Renal pelvis (tissue), 4 donors: ENCODE results near the gene ITPK1. TPM values are rescaled to one million over a fixed set of nuclear protein-coding genes. Genes with fewer than 3 reads are reported as not detected.

ENCODE experiments used
- DNase-seq: peaks from one replicate; pipeline ENCODE4 v3.0.0-alpha.2; 2013
- polyA plus RNA-seq, 3 donors: library from polyadenylated mRNA; unstranded; fragments of 120-200 nt; gene quantifications; one replicate each; pipeline ENCODE4 v1.2.1, GENCODE V29; 2013; ENCODE audit not compliant: insufficient read length in 3 of 3

The ITPK1 gene
- polyA plus RNA-seq, 3 donors, result 29.8 to 33.6 (median 33.2) TPM

GRCh38 chr14:92991536-92991935, 124.2 kb downstream of the ITPK1 start:
- DNase-seq, result no peak

DNA sequence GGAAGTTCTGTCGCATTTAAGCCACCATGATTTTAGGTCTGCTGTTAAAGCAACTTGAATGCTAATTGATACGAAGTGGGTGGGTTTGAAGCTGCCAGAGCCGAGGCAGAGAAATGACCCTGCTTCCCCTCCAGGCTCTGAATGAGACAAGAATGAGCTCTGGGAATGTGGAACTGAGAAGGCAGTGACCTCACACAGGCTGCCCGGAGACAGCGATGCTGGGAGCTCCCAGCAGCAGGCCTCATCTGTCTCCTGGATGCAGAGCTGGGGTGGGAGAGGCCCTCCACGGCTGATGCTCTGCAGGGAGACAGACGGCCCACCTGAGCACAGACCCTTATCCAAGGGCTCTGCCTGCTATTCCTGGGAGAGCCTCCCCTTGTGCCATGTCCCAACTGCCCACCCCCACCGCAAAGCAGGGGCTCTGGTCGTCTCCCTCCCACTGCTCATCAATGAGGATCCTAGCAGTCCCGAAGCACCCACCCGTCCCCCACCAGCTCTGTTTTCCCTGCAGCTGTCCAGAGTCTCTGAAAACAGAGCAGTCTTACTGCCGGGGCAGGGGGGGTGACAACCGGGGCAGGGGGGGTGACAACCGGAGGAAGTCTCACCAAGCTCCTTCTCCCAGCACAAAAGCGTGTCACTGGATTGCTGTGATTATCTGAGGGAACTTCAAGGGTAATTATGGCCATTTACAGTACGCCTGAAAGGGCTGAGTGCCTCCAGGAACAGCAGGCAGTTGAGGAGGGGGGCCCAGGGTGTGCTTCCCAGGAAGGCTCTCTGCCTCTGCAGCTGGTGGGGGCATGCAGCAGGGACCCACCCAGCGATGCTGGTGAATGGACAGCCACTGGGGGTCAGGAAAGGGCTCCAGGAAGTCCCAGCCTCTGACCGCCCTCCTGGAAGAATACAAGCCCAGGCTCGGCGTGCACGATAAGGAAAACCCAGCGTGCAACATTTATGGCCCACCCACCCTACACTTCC, 125.0 kb downstream of the ITPK1 start:
- no peak for DNase-seq

DNA sequence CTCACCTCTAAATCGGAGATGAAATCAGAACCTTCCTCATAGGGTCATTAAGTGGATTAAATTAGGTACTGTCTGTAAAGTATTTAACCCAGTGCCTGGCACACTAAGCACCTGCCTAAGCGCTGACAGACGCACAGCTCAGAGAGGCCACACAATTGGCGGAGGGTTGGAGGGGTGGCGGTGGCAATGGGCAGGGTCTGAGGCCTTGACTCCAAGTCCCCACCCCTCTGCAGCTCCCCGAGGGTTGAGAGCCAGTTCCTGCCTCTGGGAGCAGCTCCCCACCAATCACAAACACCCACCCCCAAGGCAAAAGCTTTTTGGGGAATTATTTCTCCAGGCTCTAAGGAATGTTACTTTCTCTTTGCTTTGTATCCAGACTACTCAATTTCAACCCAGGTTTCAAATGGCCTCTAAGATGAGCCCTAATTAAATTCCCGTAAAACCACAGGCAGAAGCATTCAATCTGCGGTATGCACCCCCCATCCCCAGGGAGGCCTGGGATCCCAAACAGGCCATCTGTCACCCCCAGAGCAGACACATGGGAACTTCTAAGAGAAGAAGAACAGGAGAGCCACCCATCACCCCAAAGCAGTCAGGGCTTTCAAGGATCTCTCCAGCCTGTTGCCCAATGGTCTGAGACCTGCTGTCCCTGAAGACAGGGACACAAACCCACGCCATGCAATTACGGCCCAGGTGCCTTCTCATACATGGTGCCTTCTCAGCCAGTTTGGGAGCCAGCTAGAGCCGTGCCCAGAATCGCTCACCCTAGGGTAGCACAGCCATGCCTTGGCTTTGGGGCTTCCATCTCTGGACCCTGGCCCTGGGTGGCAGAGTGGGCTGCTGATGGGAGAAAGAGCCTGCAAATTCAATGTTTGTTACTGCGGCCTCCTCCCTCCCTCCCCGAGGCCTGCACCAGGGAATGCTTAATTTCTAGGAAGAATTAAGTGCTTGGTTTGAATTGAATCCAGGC, 126.7 kb downstream of the ITPK1 start:
- DNase-seq, result no peak

GRCh38 chr14:92987713-92988510, 127.8 kb downstream of the ITPK1 start:
- DNase-seq, result no peak

- DNase-seq, result no peak
These were observed 128.6 kb downstream of the ITPK1 start for GRCh38 chr14:92987148-92987570.

GRCh38 chr14:92986254-92987147, 129.2 kb downstream of the ITPK1 start:
- DNase-seq, result no peak

- no peak for DNase-seq
These were observed 130.2 kb downstream of the ITPK1 start for GRCh38 chr14:92985521-92985920.

DNA sequence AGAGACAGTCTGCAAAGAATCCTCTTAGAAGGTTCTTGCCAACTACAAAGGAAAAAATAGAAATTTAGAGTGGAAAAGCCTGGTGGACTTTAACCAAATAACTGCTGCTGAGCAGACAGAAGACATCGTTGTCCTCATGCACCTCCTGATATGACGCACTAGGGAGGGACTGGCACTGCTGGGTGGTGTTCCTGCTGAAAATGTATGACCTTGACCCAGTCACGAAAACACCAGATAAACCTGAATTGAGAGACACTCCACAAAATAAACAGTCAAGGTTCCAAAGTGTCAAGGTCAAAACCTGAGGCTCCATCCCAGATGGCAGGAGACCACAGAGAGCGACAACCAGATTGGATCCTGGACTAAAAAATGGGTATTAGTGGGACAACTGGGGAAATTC, 130.8 kb downstream of the ITPK1 start:
- DNase-seq, result no peak

DNA sequence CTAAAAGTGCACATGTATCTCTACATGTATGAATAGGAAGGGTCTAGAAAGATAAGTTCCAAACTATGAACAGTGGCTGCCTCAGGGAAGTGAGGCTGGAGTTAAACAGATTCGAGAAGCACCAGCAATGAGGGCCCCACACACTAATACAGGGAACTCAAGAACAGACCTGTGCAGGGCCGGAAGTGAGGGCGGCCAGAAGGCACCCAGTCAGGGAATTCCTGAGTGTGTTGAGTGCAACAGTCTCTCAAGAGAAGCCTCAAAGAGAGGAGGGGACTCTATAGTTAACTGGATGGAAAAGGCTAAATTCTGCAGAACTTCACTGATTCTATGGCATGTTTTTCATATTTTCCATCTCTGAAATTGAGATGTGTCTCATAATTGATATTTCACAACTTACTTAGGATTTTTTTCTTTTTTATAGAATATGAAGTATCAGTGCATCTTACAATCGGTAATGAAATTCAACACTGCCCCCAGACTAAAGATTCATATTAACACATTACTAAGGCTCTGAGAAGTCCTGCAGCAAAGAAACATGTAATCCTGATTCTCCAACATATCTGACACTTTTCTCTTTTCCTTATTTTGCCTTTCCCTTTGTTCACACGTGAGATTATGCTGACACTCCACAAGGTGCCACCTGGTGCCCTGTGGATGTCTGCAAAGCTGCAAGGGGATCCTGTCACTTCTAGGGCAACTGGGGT, 131.5 kb downstream of the ITPK1 start:
- no peak for DNase-seq

GRCh38 chr14:92982956-92983355, 132.8 kb downstream of the ITPK1 start:
- DNase-seq, result no peak

GRCh38 chr14:92981726-92982125, 134.0 kb downstream of the ITPK1 start:
- DNase-seq, result no peak

DNA sequence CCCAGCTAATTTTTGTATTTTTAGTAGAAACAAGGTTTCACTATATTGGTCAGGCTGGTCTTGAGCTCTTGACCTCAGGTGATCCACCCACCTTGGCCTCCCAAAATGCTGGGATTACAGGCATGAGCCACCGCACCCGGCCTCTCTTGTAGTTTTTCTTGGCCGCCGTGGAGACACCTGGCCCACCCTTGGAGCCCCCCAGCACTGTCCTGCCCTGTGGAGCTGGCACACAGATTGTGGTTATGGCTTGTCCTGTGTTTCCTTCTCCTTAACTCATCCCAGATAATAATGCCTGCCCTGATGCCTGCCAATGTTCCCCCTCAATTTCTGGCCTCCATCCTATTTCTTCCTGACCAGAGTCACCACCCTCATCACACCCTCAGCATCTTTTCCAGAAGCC, 134.9 kb downstream of the ITPK1 start:
- DNase-seq, result no peak

GRCh38 chr14:92978229-92979021, 137.3 kb downstream of the ITPK1 start:
- no peak for DNase-seq

GRCh38 chr14:92976268-92976667, 139.5 kb downstream of the ITPK1 start:
- DNase-seq, result no peak

GRCh38 chr14:92974541-92975345, 141.0 kb downstream of the ITPK1 start:
- DNase-seq, result no peak

- DNase-seq, result no peak
These were observed 141.8 kb downstream of the ITPK1 start for GRCh38 chr14:92973798-92974372.

- DNase-seq, result no peak
These were observed 142.4 kb downstream of the ITPK1 start for GRCh38 chr14:92973261-92973797.
